WERI-Rb-1 (cell line): ENCODE data around the gene SCART1.

Source experiments
- DNase-seq: peaks from one replicate; pipeline ENCODE4 v3.0.0-alpha.2; 2020
- H3K27ac ChIP-seq: fragments of 250-450 bp; sonication (Bioruptor Pico); 2 replicates; pipeline ENCODE4 v1.5.1; 2020; ENCODE audit warnings: mild to moderate bottlenecking, moderate library complexity
- H3K27me3 ChIP-seq: fragments of 250-450 bp; sonication (Bioruptor Pico); 2 replicates; pipeline ENCODE4 v1.5.1; 2021; ENCODE audit warnings: mild to moderate bottlenecking, low read depth, moderate library complexity; ENCODE audit not compliant: insufficient read depth, severe bottlenecking
- H3K36me3 ChIP-seq: fragments of 250-450 bp; sonication (Bioruptor Pico); 2 replicates; pipeline ENCODE4 v1.5.1; 2020; ENCODE audit warnings: mild to moderate bottlenecking, moderate library complexity
- H3K4me3 ChIP-seq: 2 replicates; pipeline ENCODE4 v1.5.1; 2011; ENCODE audit warnings: low read depth, mild to moderate bottlenecking, control low read depth, low read length
- H3K9me3 ChIP-seq: fragments of 250-450 bp; sonication (Bioruptor Pico); 2 replicates; pipeline ENCODE4 v1.5.1; 2021; ENCODE audit warnings: mild to moderate bottlenecking, moderate library complexity; ENCODE audit not compliant: severe bottlenecking
- CTCF ChIP-seq: IDR thresholded peaks from 2 replicates; pipeline ENCODE4 v1.5.1; 2011; ENCODE audit warnings: low read depth, mild to moderate bottlenecking, control low read depth, inconsistent platforms, low read length

Gene SCART1

GRCh38 chr10:133473270-133473669 is 19.5 kb downstream of the SCART1 start:
- H3K36me3 ChIP-seq: no peaks in the 10 kb centered on the region
- no peak for TF ChIP-seq CTCF
- no peaks in the 10 kb centered on the region for H3K27me3 ChIP-seq
- DNase-seq: no peak
- H3K4me3 ChIP-seq: no peak overlapping the region
- no peak overlapping the region for H3K27ac ChIP-seq
- no peaks in the 10 kb centered on the region for H3K9me3 ChIP-seq

- no peak for DNase-seq
- H3K4me3 ChIP-seq: no peak overlapping the region
- no peaks in the 10 kb centered on the region for H3K9me3 ChIP-seq
- TF ChIP-seq CTCF: no peak
- no peak overlapping the region for H3K27ac ChIP-seq
- H3K27me3 ChIP-seq: no peaks in the 10 kb centered on the region
- no peaks in the 10 kb centered on the region for H3K36me3 ChIP-seq
Measured at GRCh38 chr10:133474027-133474426, 20.3 kb downstream of the SCART1 start.

GRCh38 chr10:133474665-133475424 is 21.1 kb downstream of the SCART1 start:
- no peak overlapping the region for H3K4me3 ChIP-seq
- H3K27me3 ChIP-seq: no peaks in the 10 kb centered on the region
- TF ChIP-seq CTCF: no peak
- no peak for DNase-seq
- H3K9me3 ChIP-seq: no peaks in the 10 kb centered on the region
- H3K27ac ChIP-seq: no peak overlapping the region
- H3K36me3 ChIP-seq: no peaks in the 10 kb centered on the region

- no peak overlapping the region for H3K27ac ChIP-seq
- no peaks in the 10 kb centered on the region for H3K36me3 ChIP-seq
- H3K4me3 ChIP-seq: no peak overlapping the region
- no peaks in the 10 kb centered on the region for H3K9me3 ChIP-seq
- H3K27me3 ChIP-seq: no peaks in the 10 kb centered on the region
- TF ChIP-seq CTCF: no peak
- no peak for DNase-seq
Measured at GRCh38 chr10:133475425-133475734, 21.6 kb downstream of the SCART1 start.

GRCh38 chr10:133475821-133476640 is 22.3 kb downstream of the SCART1 start:
- Histone ChIP-seq H3K4me3 (no peak overlapping the region), H3K27me3 (no peaks in the 10 kb centered on the region), H3K36me3 (no peaks in the 10 kb centered on the region), H3K27ac (no peak overlapping the region), H3K9me3 (no peaks in the 10 kb centered on the region)
- DNase-seq: no peak
- TF ChIP-seq CTCF: no peak
